ENCODE measurements around the gene CNTNAP2. TPM values are rescaled to one million over a fixed set of nuclear protein-coding genes. Genes with fewer than 3 reads are reported as not detected.
A peak's percentile ranks its signal among the peaks of the same experiment; 100 is the strongest.
"Not testable (repeated sequence)": the region's sequence is repeated elsewhere in the genome, so short reads cannot be mapped to it uniquely, and the experiment has no call there.

The CNTNAP2 gene
- polyA plus RNA-seq, 6 donors from 2014 or later = 38.2 to 132 (median 77.9) TPM

DNA sequence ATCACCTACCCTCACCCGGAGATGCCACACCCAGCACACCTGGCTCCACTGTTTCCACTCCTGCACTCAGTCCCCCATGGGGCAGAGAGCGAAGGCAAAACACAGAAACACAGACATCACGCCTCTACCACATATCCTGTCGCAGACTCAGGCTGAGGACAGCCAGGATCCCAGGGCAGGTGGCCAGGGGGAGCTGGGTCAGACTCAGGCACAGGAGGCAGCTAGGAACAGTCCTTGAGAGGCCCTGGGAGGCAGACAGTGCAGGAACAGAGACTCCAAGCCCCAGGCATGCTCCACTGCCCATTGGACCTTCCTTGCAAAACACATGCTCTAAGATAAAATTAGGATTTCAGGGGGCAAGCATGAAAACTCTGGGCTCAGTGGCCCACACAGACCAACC, 2319.5 kb downstream of the CNTNAP2 start:
- Mint-ChIP-seq H3K27me3 (no peaks in the 10 kb centered on the region), H3K4me1 (peaks cover 28 to 65% (median 51%) of the 10 kb centered on the region in 3 donors), H3K36me3 (peaks cover 0 to 7% of the 10 kb centered on the region in 2 donors), H3K9me3 (no peaks in the 10 kb centered on the region), H3K27ac (peak overlapping the region in 5 of 6 donors; percentile 78 to 94 (median 92)), H3K4me3 (peak overlapping the region; percentile 70 to 94 (median 90))
- ATAC-seq (ENCODE audit: low read depth in 2 of 2) (no peak), DNase-seq (no peak)

GRCh38 chr7:148436571-148436970, 2320.0 kb downstream of the CNTNAP2 start:
- peak overlapping the region in 5 of 6 donors; percentile 78 to 94 (median 92) for H3K27ac Mint-ChIP-seq
- H3K4me1 Mint-ChIP-seq = peaks cover 28 to 62% (median 48%) of the 10 kb centered on the region in 3 donors
- DNase-seq (no peak), ATAC-seq (ENCODE audit: low read depth in 2 of 2) (peak in 1 of 2 donors; percentile 47)
- no peaks in the 10 kb centered on the region for H3K27me3 Mint-ChIP-seq
- H3K4me3 Mint-ChIP-seq = peak overlapping the region; percentile 70 to 94 (median 90)
- no peaks in the 10 kb centered on the region for H3K9me3 Mint-ChIP-seq
- peaks cover 0 to 5% of the 10 kb centered on the region in 2 donors for H3K36me3 Mint-ChIP-seq

GRCh38 chr7:148437043-148437442, 2320.4 kb downstream of the CNTNAP2 start:
- ATAC-seq (ENCODE audit: low read depth in 2 of 2) (no peak), DNase-seq (no peak)
- Mint-ChIP-seq H3K4me3 (peak overlapping the region; percentile 70 to 94 (median 90)), H3K36me3 (peaks cover 0 to under 1% of the 10 kb centered on the region in 2 donors), H3K27ac (peak overlapping the region; percentile 27 to 94 (median 92)), H3K27me3 (no peaks in the 10 kb centered on the region), H3K9me3 (no peaks in the 10 kb centered on the region), H3K4me1 (peaks cover 25 to 57% (median 44%) of the 10 kb centered on the region in 3 donors)

DNA sequence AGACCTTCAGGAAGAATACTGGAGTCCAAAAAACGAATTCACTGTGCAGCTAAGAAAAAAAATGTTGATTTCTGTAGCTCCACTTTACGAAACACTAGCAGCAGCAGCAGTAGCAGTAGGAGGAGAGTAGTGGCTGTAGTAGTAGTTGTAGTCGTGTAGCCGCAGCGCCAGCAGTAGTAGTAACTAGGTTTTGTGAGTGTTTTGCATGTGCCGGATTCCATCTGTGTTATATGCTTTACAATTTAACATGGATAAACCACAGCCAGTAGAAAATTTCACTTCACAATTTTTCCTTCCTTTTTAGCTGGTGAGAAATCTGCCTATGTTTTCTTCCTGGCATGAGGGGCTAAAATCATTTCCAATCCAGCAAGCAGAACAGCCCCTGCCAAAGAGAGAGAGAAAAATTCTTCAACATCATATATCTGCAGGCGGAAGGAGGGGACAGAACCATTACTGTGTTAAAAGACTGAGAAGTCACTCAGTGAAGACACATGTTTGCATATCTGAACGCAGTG, 2325.6 kb downstream of the CNTNAP2 start:
- no peak overlapping the region for H3K27ac Mint-ChIP-seq
- ATAC-seq (ENCODE audit: low read depth in 2 of 2) (no peak), DNase-seq (no peak)
- H3K4me1 Mint-ChIP-seq = peaks cover 6 to 18% (median 9%) of the 10 kb centered on the region in 3 donors
- H3K9me3 Mint-ChIP-seq = peaks cover 0 to 4% (median 0%) of the 10 kb centered on the region in 7 donors
- no peaks in the 10 kb centered on the region for H3K27me3 Mint-ChIP-seq
- no peaks in the 10 kb centered on the region for H3K36me3 Mint-ChIP-seq
- no peak overlapping the region for H3K4me3 Mint-ChIP-seq

DNA sequence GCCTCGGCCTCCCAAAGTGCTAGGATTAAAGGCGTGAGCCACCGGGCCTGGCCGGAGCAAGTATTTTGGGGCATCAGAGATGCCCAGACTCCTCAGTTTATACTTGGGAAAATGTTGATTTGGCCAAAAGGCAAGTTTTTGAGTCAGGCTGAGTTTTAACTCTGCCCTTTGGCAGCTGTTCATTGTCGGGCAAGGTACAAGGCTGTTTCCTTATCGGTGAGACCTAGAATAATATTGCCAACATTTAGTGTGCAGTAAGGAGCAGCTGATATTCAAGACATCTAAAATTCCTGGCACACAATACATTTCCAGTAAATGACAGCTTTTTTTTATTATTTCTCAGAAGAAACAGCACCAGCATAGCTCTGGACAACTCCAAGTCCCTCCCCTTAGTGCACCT, 2326.3 kb downstream of the CNTNAP2 start:
- no peak overlapping the region for H3K27ac Mint-ChIP-seq
- H3K36me3 Mint-ChIP-seq = no peaks in the 10 kb centered on the region

GRCh38 chr7:148445260-148446044, 2328.9 kb downstream of the CNTNAP2 start:
- Mint-ChIP-seq H3K4me1 (peaks cover 0 to 5% (median 0%) of the 10 kb centered on the region in 3 donors), H3K4me3 (no peak overlapping the region), H3K9me3 (peaks cover 0 to 6% (median 0%) of the 10 kb centered on the region in 7 donors), H3K36me3 (no peaks in the 10 kb centered on the region), H3K27ac (no peak overlapping the region), H3K27me3 (no peaks in the 10 kb centered on the region)
- DNase-seq (no peak), ATAC-seq (ENCODE audit: low read depth in 2 of 2) (no peak)

More for the DNA sequence above, 2326.3 kb downstream of the CNTNAP2 start:
- Mint-ChIP-seq H3K27me3 (no peaks in the 10 kb centered on the region), H3K4me3 (no peak overlapping the region), H3K9me3 (peaks cover 0 to 4% (median 0%) of the 10 kb centered on the region in 7 donors), H3K4me1 (peaks cover 0 to 11% (median 5%) of the 10 kb centered on the region in 3 donors)
- DNase-seq (no peak), ATAC-seq (ENCODE audit: low read depth in 2 of 2) (no peak)

DNA sequence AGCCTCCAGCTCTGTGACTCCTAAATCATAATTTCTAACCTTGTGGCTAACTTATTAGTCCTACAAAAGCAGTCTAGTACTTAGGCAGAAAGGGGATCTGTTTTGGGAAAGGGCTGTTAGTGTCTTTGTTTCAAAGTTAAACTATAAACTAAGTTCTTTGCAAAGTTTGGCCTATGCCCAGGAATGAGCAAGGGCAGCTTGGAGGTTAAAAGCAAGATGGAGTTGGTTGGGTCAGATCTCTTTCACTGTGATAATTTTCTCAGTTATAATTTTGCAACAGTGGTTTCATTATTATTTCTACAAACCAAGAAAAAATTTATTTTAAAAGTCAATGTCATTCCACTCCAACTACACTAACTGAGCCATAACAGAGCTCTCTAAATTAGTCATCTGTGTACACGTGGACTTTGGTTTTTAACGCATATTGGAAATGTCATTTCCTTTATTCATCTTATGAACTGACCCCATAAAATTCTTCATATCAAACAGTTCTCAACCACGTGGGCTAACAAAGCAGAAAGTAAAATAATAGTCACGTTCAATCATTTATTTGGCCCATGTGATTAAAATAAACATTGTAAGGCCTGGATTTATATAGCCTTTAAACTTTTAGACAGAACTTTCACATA, 2330.7 kb downstream of the CNTNAP2 start:
- H3K36me3 Mint-ChIP-seq = no peaks in the 10 kb centered on the region
- H3K4me1 Mint-ChIP-seq = peaks cover 0 to 5% (median 0%) of the 10 kb centered on the region in 3 donors
- ATAC-seq (ENCODE audit: low read depth in 2 of 2) (no peak), DNase-seq (no peak)
- H3K9me3 Mint-ChIP-seq = peaks cover 0 to 6% (median 1%) of the 10 kb centered on the region in 7 donors
- H3K27me3 Mint-ChIP-seq = peaks cover 0 to 3% (median 0%) of the 10 kb centered on the region in 3 donors
- H3K27ac Mint-ChIP-seq = no peak overlapping the region
- no peak overlapping the region for H3K4me3 Mint-ChIP-seq

GRCh38 chr7:148451526-148451925, 2334.9 kb downstream of the CNTNAP2 start:
- ATAC-seq (ENCODE audit: low read depth in 2 of 2); DNase-seq; H3K4me1 Mint-ChIP-seq; H3K9me3 Mint-ChIP-seq; H3K27ac Mint-ChIP-seq; H3K27me3 Mint-ChIP-seq; H3K36me3 Mint-ChIP-seq; H3K4me3 Mint-ChIP-seq: not testable (repeated sequence)

GRCh38 chr7:148456351-148456750, 2339.8 kb downstream of the CNTNAP2 start:
- Mint-ChIP-seq H3K4me3 (no peak overlapping the region), H3K36me3 (no peaks in the 10 kb centered on the region), H3K27me3 (peaks cover 0 to 11% (median 4%) of the 10 kb centered on the region in 3 donors), H3K27ac (no peak overlapping the region), H3K4me1 (peaks cover 0 to 7% (median 0%) of the 10 kb centered on the region in 3 donors), H3K9me3 (peaks cover 0 to 4% (median 0%) of the 10 kb centered on the region in 7 donors)
- no peak for DNase-seq
- no peak for ATAC-seq (ENCODE audit: low read depth in 2 of 2)

DNA sequence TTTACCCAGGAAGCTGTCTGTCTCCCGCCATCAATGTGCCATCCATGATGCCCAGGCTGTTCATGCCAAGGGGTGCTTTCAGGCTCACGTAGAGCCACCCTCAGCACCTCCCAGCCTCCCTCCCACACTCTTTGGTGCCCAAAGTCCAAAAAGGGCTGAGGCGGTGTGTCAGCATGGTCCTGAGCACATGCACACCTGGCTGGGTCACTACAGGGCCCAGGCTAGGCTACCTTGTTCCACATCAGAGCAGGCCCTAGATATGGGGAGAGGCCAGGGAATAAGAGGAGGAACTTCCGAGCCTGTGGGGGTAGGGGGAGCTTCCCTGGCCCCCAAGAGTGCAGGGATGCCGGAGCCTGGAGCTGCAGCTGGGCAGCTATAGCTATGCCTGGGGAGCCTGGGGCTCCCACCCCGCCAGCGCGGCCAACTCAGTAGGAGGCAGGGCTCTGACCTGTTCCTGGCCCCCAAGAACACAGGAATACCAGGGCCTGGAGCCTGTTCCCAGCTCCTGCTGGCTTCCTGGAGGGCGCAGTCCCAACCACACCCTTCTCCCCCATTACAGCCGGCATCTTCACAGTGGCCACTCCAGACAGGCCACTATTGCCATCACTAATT, 2340.8 kb downstream of the CNTNAP2 start:
- Mint-ChIP-seq H3K27me3 (peaks cover 0 to 7% (median 4%) of the 10 kb centered on the region in 3 donors), H3K4me1 (peaks cover 0 to 2% (median 0%) of the 10 kb centered on the region in 3 donors)
- no peak for ATAC-seq (ENCODE audit: low read depth in 2 of 2)

DNA sequence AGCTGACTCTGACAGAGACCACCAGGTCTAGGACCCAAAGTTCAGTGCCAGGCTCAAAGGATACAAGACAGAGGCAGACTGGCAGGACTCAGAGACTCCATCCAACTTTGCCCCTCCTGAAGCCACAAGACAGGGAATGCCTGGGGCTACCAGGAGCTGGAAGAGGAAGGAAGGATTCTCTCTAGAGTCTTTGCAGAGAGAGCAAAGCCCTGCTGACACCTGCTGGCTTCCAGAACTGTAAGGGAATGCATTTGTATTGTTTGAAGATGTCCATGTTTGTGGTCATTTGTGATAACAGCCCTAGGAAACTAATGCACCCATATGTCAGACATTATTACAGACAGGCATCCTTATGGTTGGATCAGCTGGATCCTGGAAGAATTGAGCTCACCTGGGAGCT, 2341.7 kb downstream of the CNTNAP2 start:
- Mint-ChIP-seq H3K4me1 (no peaks in the 10 kb centered on the region), H3K27ac (peak overlapping the region in 1 of 6 donors; percentile 85), H3K36me3 (no peaks in the 10 kb centered on the region), H3K9me3 (peaks cover 0 to 7% (median under 1%) of the 10 kb centered on the region in 7 donors), H3K27me3 (peaks cover 0 to 5% (median 4%) of the 10 kb centered on the region in 3 donors), H3K4me3 (no peak overlapping the region)
- ATAC-seq (ENCODE audit: low read depth in 2 of 2) (no peak), DNase-seq (no peak)

More for the DNA sequence above, 2340.8 kb downstream of the CNTNAP2 start:
- Mint-ChIP-seq H3K36me3 (no peaks in the 10 kb centered on the region), H3K4me3 (no peak overlapping the region), H3K9me3 (peaks cover 0 to 7% (median 0%) of the 10 kb centered on the region in 7 donors), H3K27ac (no peak overlapping the region)
- DNase-seq = no peak

- Mint-ChIP-seq H3K36me3 (no peaks in the 10 kb centered on the region), H3K27me3 (peaks cover 0 to 5% (median 0%) of the 10 kb centered on the region in 3 donors), H3K27ac (peak overlapping the region in 1 of 6 donors; percentile 23), H3K4me1 (no peaks in the 10 kb centered on the region), H3K9me3 (peaks cover 0 to 9% (median 1%) of the 10 kb centered on the region in 7 donors), H3K4me3 (no peak overlapping the region)
- no peak for ATAC-seq (ENCODE audit: low read depth in 2 of 2)
- no peak for DNase-seq
These were observed 2345.0 kb downstream of the CNTNAP2 start for GRCh38 chr7:148461392-148462179.

Data from naive B cell (primary cell).